ENCODE measurements around the gene MRTFB.

Gene MRTFB

GRCh38 chr16:14063618-14064581 lies 7.2 kb upstream of the MRTFB start:
- DNase-seq = no peak

GRCh38 chr16:14069818-14070217 lies 1.3 kb upstream of the MRTFB start:
- DNase-seq = no peak

GRCh38 chr16:14070555-14070876 lies 603 bp upstream of the MRTFB start:
- no peak for DNase-seq

GRCh38 chr16:14071576-14072271 lies 605 bp downstream of the MRTFB start:
- DNase-seq = peak; percentile 45

- no peak for DNase-seq
These were observed 1.2 kb downstream of the MRTFB start for GRCh38 chr16:14072360-14072759.

GRCh38 chr16:14074544-14074943 lies 3.4 kb downstream of the MRTFB start:
- DNase-seq = no peak

GRCh38 chr16:14077918-14078317 lies 6.8 kb downstream of the MRTFB start:
- DNase-seq = no peak

GRCh38 chr16:14086477-14086876 lies 15.4 kb downstream of the MRTFB start:
- DNase-seq = no peak

GRCh38 chr16:14087181-14087580 lies 16.1 kb downstream of the MRTFB start:
- DNase-seq = no peak

GRCh38 chr16:14087590-14088154 lies 16.6 kb downstream of the MRTFB start:
- DNase-seq = no peak

GRCh38 chr16:14088155-14088753 lies 17.1 kb downstream of the MRTFB start:
- no peak for DNase-seq

- DNase-seq = no peak
These were observed 18.2 kb downstream of the MRTFB start for GRCh38 chr16:14089283-14089823.

GRCh38 chr16:14092561-14092960 lies 21.4 kb downstream of the MRTFB start:
- DNase-seq = no peak

GRCh38 chr16:14095883-14096551 lies 24.9 kb downstream of the MRTFB start:
- no peak for DNase-seq

GRCh38 chr16:14097182-14097959 lies 26.3 kb downstream of the MRTFB start:
- DNase-seq = no peak

- DNase-seq = no peak
These were observed 27.0 kb downstream of the MRTFB start for GRCh38 chr16:14098081-14098480.

- no peak for DNase-seq
These were observed 29.7 kb downstream of the MRTFB start for GRCh38 chr16:14100825-14101224.

- no peak for DNase-seq
These were observed 30.3 kb downstream of the MRTFB start for GRCh38 chr16:14101415-14101814.

GRCh38 chr16:14102925-14103720 lies 32.0 kb downstream of the MRTFB start:
- DNase-seq = no peak

- no peak for DNase-seq
These were observed 32.9 kb downstream of the MRTFB start for GRCh38 chr16:14104066-14104465.
